Keratinocyte (primary cell): ENCODE measurements around the gene STAC. TPM values are rescaled to one million over a fixed set of nuclear protein-coding genes. Genes with fewer than 3 reads are reported as not detected.

ENCODE experiments used
- DNase-seq: peaks from one replicate; pipeline ENCODE4 v3.0.0-alpha.2; 2011; ENCODE audit warnings: low read depth, missing footprints, low spot score
- FAIRE-seq: peaks from 2 replicates; lab custom pipeline; 2011; peaks lifted over from hg19 to GRCh38; lab: Jason Lieb, UNC
- H2AFZ ChIP-seq: 2 replicates; pipeline ENCODE4 v1.6.0; 2012; ENCODE audit warnings: low read length, control low read depth, inconsistent platforms; ENCODE audit not compliant: control insufficient read depth
- H3K27ac ChIP-seq: 2 replicates; pipeline ENCODE4 v1.5.1; 2011; ENCODE audit warnings: low read length; ENCODE audit not compliant: control insufficient read depth, insufficient read depth
- H3K27me3 ChIP-seq: 3 replicates; pipeline ENCODE4 v1.6.0; 2011; ENCODE audit warnings: low read length; ENCODE audit not compliant: control insufficient read depth, insufficient read depth; ENCODE audit errors: extremely low read depth
- H3K36me3 ChIP-seq, 2 experiments: 2 replicates in 1 of 2; 3 replicates in 1 of 2; pipeline ENCODE4 v1.5.1; 2011; ENCODE audit warnings: low read length in 2 of 2, mild to moderate bottlenecking in 1 of 2; ENCODE audit not compliant: control insufficient read depth in 2 of 2, insufficient read depth in 2 of 2; ENCODE audit errors: extremely low read depth in 1 of 2
- H3K4me1 ChIP-seq: 3 replicates; pipeline ENCODE4 v1.5.1; 2011; ENCODE audit warnings: low read length; ENCODE audit not compliant: control insufficient read depth, insufficient read depth; ENCODE audit errors: extremely low read depth
- H3K4me2 ChIP-seq: 3 replicates; pipeline ENCODE4 v1.6.0; 2011; ENCODE audit warnings: low read depth, low read length; ENCODE audit not compliant: control insufficient read depth, insufficient read depth; ENCODE audit errors: extremely low read depth
- H3K4me3 ChIP-seq, 3 experiments: fragments of 200-600 bp in 1 of 3; sonication (generic) in 1 of 3; 2 replicates in 2 of 3; 3 replicates in 1 of 3; pipeline ENCODE4 v1.5.1; 2011 to 2016; ENCODE audit warnings: low read length in 3 of 3, mild to moderate bottlenecking in 3 of 3, control low read depth in 2 of 3, inconsistent platforms in 1 of 3, low read depth in 1 of 3, mixed read lengths in 1 of 3, mixed run types in 1 of 3, moderate library complexity in 1 of 3; ENCODE audit not compliant: control insufficient read depth in 2 of 3, insufficient read depth in 2 of 3; ENCODE audit errors: extremely low read depth in 1 of 3
- H3K79me2 ChIP-seq: 2 replicates; pipeline ENCODE4 v1.6.0; 2012; ENCODE audit warnings: low read length; ENCODE audit not compliant: control insufficient read depth, insufficient read depth
- H3K9ac ChIP-seq: 3 replicates; pipeline ENCODE4 v1.6.0; 2011; ENCODE audit warnings: low read length; ENCODE audit not compliant: control insufficient read depth, insufficient read depth; ENCODE audit errors: extremely low read depth
- H3K9me1 ChIP-seq: 3 replicates; pipeline ENCODE4 v1.6.0; 2011; ENCODE audit warnings: low read length; ENCODE audit not compliant: control insufficient read depth, insufficient read depth; ENCODE audit errors: extremely low read depth
- H3K9me3 ChIP-seq: 2 replicates; pipeline ENCODE4 v1.5.1; 2012; ENCODE audit warnings: low read depth, low read length; ENCODE audit not compliant: control insufficient read depth
- H4K20me1 ChIP-seq: 3 replicates; pipeline ENCODE4 v1.6.0; 2011; ENCODE audit warnings: low read length; ENCODE audit not compliant: control insufficient read depth, insufficient read depth; ENCODE audit errors: extremely low read depth
- CTCF ChIP-seq, 3 experiments: IDR thresholded peaks in 1 of 3; conservative IDR thresholded peaks in 1 of 3; optimal IDR thresholded peaks in 1 of 3; 2 replicates in 2 of 3; 3 replicates in 1 of 3; pipeline versions ENCODE3 to v1.5.1; 2011; ENCODE audit warnings: low read length in 3 of 3, mild to moderate bottlenecking in 3 of 3, moderate library complexity in 2 of 3, control low read depth in 1 of 3, inconsistent platforms in 1 of 3; ENCODE audit not compliant: insufficient read depth in 2 of 3; ENCODE audit errors: extremely low read depth in 1 of 3
- EZH2 ChIP-seq: IDR thresholded peaks from one replicate; pipeline ENCODE4 v1.6.1; 2012; ENCODE audit warnings: inconsistent platforms, mild to moderate bottlenecking, low read length, moderate library complexity
- dilution Hi-C: fragments of 300-500 bp; cut with MboI; formaldehyde crosslinking; loops from one replicate; pipeline ENCODE4 v1.7.0; 2020; ENCODE audit warnings: low sequenced_read_pairs; ENCODE audit not compliant: extremely low pct_ligation_motif_present
- polyA plus RNA-seq, 5 experiments: library from polyadenylated mRNA; depleted of rRNA in 3 of 5; stranded (reverse) in 3 of 5; stranded (forward) in 1 of 5; unstranded in 1 of 5; fragments of >200 nt; gene quantifications; 1 replicate in 1 of 5; 2 replicates in 3 of 5; 3 replicates in 1 of 5; pipeline versions ENCODE4 v1.2.1 to v1.2.3, GENCODE V29; 2011 to 2012; ENCODE audit warnings: missing spikeins in 2 of 5, low read depth in 1 of 5, low replicate concordance in 1 of 5

Gene STAC
- polyA plus RNA-seq, 1 donor (not counting 4 experiments of a cell fraction or from before 2014, with no cell fraction given) = 7.9 TPM

DNA sequence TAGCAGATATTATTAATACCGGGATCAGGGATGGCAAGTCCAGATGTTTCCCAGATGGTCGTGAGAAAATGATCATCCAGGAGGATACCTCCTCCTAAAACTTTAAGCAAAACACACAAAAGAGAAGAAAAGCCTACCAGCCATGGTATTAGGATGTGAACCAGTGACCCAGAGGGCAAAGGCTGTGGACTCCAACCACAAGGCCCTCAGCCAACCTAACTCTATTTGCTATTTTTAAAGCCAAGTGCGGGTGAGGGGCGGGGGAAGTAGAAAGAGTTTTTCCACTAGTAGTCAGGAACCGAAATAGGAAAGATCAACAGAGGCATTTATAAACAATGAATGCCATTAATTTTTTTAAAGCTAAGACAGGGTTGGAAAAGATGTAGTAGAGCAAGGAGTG lies 77.4 kb downstream of the STAC start:
- no peaks in the 10 kb centered on the region for H3K9me1 ChIP-seq
- dilution Hi-C loops = no loop called here
- H3K4me1 ChIP-seq = no peaks in the 10 kb centered on the region
- no peaks in the 10 kb centered on the region for H3K36me3 ChIP-seq
- H4K20me1 ChIP-seq = no peaks in the 10 kb centered on the region
- no peak overlapping the region for H2AFZ ChIP-seq
- no peak overlapping the region for H3K9ac ChIP-seq
- H3K27me3 ChIP-seq = no peaks in the 10 kb centered on the region
- no peak for TF ChIP-seq EZH2
- no peak for TF ChIP-seq CTCF (optimal IDR thresholded peaks at IDR 0.05 in 1 of 3, IDR thresholded peaks at IDR 0.05 in 1 of 3, conservative IDR thresholded peaks at IDR 0.05 in 1 of 3; ENCODE audit: extremely low read depth in 1 of 3, insufficient read depth in 2 of 3, low read length in 3 of 3)
- DNase-seq (no peak), FAIRE-seq (no peak)
- H3K79me2 ChIP-seq = no peaks in the 10 kb centered on the region
- no peak overlapping the region for H3K4me3 ChIP-seq
- H3K4me2 ChIP-seq = no peak overlapping the region
- H3K9me3 ChIP-seq = no peaks in the 10 kb centered on the region
- no peak overlapping the region for H3K27ac ChIP-seq

DNA sequence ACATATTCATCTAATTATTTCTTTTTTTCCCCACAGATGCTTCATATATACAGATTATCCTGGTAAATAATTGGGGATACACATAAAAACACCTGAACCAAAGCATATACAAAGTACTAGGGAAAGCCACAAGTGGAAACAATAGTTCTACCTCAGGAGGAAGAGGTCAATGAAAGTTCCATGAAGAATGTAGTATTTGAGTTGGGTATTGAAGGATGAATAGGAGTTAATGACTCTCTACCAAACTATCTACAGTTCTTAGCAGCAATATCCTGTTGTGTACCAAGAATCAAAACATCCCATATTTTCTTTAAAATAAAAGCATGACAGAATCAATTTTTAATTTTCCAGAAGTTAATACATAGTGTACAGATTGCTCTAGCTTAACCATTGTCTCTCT lies 78.9 kb downstream of the STAC start:
- dilution Hi-C loops = no loop called here
- no peaks in the 10 kb centered on the region for H3K79me2 ChIP-seq
- H2AFZ ChIP-seq = no peak overlapping the region
- no peak overlapping the region for H3K4me2 ChIP-seq
- no peaks in the 10 kb centered on the region for H3K9me1 ChIP-seq
- H3K4me1 ChIP-seq = no peaks in the 10 kb centered on the region
- no peaks in the 10 kb centered on the region for H3K36me3 ChIP-seq
- H3K4me3 ChIP-seq = no peak overlapping the region
- FAIRE-seq (no peak), DNase-seq (no peak)
- TF ChIP-seq EZH2 (no peak), CTCF (optimal IDR thresholded peaks at IDR 0.05 in 1 of 3, IDR thresholded peaks at IDR 0.05 in 1 of 3, conservative IDR thresholded peaks at IDR 0.05 in 1 of 3; ENCODE audit: extremely low read depth in 1 of 3, insufficient read depth in 2 of 3, low read length in 3 of 3) (no peak)
- no peak overlapping the region for H3K9ac ChIP-seq
- no peaks in the 10 kb centered on the region for H3K9me3 ChIP-seq
- H4K20me1 ChIP-seq = no peaks in the 10 kb centered on the region
- no peak overlapping the region for H3K27ac ChIP-seq
- H3K27me3 ChIP-seq = no peaks in the 10 kb centered on the region
